GM18498 (cell line): ENCODE results near the gene NFYB.
"Not testable (repeated sequence)": the region's sequence is repeated elsewhere in the genome, so short reads cannot be mapped to it uniquely, and the experiment has no call there.

Experiments
- ATAC-seq: cut with Tn5 transposase; IDR thresholded peaks from one replicate; pipeline ENCODE4 v1.9.1; 2021; ENCODE audit warnings: mild to moderate bottlenecking, moderate library complexity; ENCODE audit not compliant: unreplicated experiment

Gene NFYB

GRCh38 chr12:104137902-104138796 is at the start of gene NFYB:
Gene NFYB, minus strand, starts transcription at chr12:104138210. Its CDS starts 2,757 bp downstream, at chr12:104135453.
- peak; percentile 92 for ATAC-seq

GRCh38 chr12:104187446-104188155 is 49.6 kb upstream of the NFYB start:
- no peak for ATAC-seq

GRCh38 chr12:104183443-104183842 is 45.4 kb upstream of the NFYB start:
- ATAC-seq, result no peak

GRCh38 chr12:104182621-104183378 is 44.8 kb upstream of the NFYB start:
- no peak for ATAC-seq

- ATAC-seq, result no peak
Observed at GRCh38 chr12:104182144-104182543, 44.1 kb upstream of the NFYB start.

- ATAC-seq, result no peak
Observed at GRCh38 chr12:104181313-104181712, 43.3 kb upstream of the NFYB start.

- no peak for ATAC-seq
Observed at GRCh38 chr12:104180374-104180773, 42.4 kb upstream of the NFYB start.

- ATAC-seq, result no peak
Observed at GRCh38 chr12:104177663-104178501, 39.9 kb upstream of the NFYB start.

- ATAC-seq, result no peak
Observed at GRCh38 chr12:104177336-104177662, 39.3 kb upstream of the NFYB start.

GRCh38 chr12:104175726-104176247 is 37.8 kb upstream of the NFYB start:
- no peak for ATAC-seq

GRCh38 chr12:104173804-104174203 is 35.8 kb upstream of the NFYB start:
- not testable (repeated sequence) for ATAC-seq

- no peak for ATAC-seq
Observed at GRCh38 chr12:104172570-104172947, 34.5 kb upstream of the NFYB start.

GRCh38 chr12:104171785-104172569 is 34.0 kb upstream of the NFYB start:
- ATAC-seq, result no peak

GRCh38 chr12:104168596-104168995 is 30.6 kb upstream of the NFYB start:
- no peak for ATAC-seq

- no peak for ATAC-seq
Observed at GRCh38 chr12:104167519-104168458, 29.8 kb upstream of the NFYB start.

GRCh38 chr12:104166465-104166864 is 28.5 kb upstream of the NFYB start:
- ATAC-seq, result no peak

- no peak for ATAC-seq
Observed at GRCh38 chr12:104165801-104166200, 27.8 kb upstream of the NFYB start.

GRCh38 chr12:104164634-104165033 is 26.6 kb upstream of the NFYB start:
- ATAC-seq, result no peak
